ENCODE measurements around the gene CHRD.

DNA sequence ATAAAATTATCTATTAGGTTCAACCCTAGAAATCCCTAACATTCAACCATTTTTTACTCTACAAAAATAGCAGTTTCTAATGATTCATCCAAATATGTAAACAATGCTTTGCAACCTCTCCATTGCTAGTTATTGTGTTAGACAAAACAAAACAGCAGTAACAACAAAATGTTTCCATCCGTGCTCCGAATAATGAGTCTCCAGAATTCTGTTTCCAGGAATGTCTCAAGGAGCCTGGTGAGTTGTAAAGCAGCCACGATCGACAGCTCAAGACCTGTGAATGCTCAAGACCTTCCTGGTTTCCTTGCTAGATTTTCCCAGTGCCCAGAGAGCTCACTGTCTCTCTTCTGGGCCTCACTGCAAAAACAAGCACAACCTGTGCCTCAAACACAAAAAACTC, 49.9 kb downstream of the CHRD start:
- TF ChIP-seq, protein P1, sequence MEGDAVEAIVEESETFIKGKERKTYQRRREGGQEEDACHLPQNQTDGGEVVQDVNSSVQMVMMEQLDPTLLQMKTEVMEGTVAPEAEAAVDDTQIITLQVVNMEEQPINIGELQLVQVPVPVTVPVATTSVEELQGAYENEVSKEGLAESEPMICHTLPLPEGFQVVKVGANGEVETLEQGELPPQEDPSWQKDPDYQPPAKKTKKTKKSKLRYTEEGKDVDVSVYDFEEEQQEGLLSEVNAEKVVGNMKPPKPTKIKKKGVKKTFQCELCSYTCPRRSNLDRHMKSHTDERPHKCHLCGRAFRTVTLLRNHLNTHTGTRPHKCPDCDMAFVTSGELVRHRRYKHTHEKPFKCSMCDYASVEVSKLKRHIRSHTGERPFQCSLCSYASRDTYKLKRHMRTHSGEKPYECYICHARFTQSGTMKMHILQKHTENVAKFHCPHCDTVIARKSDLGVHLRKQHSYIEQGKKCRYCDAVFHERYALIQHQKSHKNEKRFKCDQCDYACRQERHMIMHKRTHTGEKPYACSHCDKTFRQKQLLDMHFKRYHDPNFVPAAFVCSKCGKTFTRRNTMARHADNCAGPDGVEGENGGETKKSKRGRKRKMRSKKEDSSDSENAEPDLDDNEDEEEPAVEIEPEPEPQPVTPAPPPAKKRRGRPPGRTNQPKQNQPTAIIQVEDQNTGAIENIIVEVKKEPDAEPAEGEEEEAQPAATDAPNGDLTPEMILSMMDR (IDR thresholded peaks at IDR 0.05; ENCODE audit: borderline replicate concordance, extremely low read depth, low read length, poor library complexity, severe bottlenecking), result no peak
- TF ChIP-seq EZH2 (IDR thresholded peaks at IDR 0.05; ENCODE audit: borderline replicate concordance, low read depth, low read length, severe bottlenecking), result no peak
